HepG2 (cell line): Measurements from ENCODE around the gene PRUNE1. TPM values are rescaled to one million over a fixed set of nuclear protein-coding genes. Genes with fewer than 3 reads are reported as not detected.

ENCODE experiments used
- ARID5B ChIP-seq: IDR thresholded peaks from 2 replicates; pipeline ENCODE4 v1.4.0; 2020; ENCODE audit warnings: mild to moderate bottlenecking, missing genetic modification reagents
- NFYB ChIP-seq: sonication (generic); formaldehyde crosslinking; IDR thresholded peaks from 2 replicates; pipeline ENCODE4 v1.4.0; 2020; ENCODE audit warnings: missing genetic modification reagents
- RARA ChIP-seq: IDR thresholded peaks from 2 replicates; pipeline ENCODE4 v1.6.1; 2016; ENCODE audit warnings: missing genetic modification reagents, missing compliant biosample characterization
- SAFB2 ChIP-seq: sonication (generic); formaldehyde crosslinking; IDR thresholded peaks from 2 replicates; pipeline ENCODE4 v1.5.1; 2020; ENCODE audit warnings: missing genetic modification reagents, low read depth, mild to moderate bottlenecking, borderline replicate concordance
- SOX5 ChIP-seq: IDR thresholded peaks from 2 replicates; pipeline ENCODE4 v1.6.1; 2016; ENCODE audit warnings: borderline replicate concordance
- U2AF1 ChIP-seq: fragments of 200-400 bp; formaldehyde crosslinking; optimal IDR thresholded peaks from 2 replicates; pipeline ENCODE3; 2017; ENCODE audit warnings: mild to moderate bottlenecking, low read depth, low read length
- polyA plus RNA-seq, 8 experiments: library from polyadenylated mRNA; depleted of rRNA in 3 of 8; stranded (reverse) in 7 of 8; unstranded in 1 of 8; fragments of >200 nt; fragmentation: Illumina TruSeq in 4 of 8; extraction: Trizol in 4 of 8; gene quantifications; 2 replicates each; pipeline versions ENCODE4 v1.2.1 to v1.2.3, GENCODE V29; 2011 to 2016; ENCODE audit warnings: low read depth in 4 of 8, missing spikeins in 1 of 8, mixed read lengths in 1 of 8; ENCODE audit not compliant: insufficient read depth in 1 of 8
- total RNA-seq, 5 experiments: library from RNA; depleted of rRNA; stranded (reverse); fragments of >200 nt; fragmentation: Illumina TruSeq; extraction: Trizol; gene quantifications; 2 replicates each; pipeline ENCODE4 v1.2.3, GENCODE V29; 2016; ENCODE audit warnings: low read depth in 1 of 5
- TF ChIP-seq, protein P1 (sequence below): sonication (generic); formaldehyde crosslinking; IDR thresholded peaks from 2 replicates; pipeline ENCODE4 v1.4.0; 2020; ENCODE audit warnings: mild to moderate bottlenecking, missing genetic modification reagents, borderline replicate concordance
- TF ChIP-seq, protein P2 (sequence below): sonication (generic); formaldehyde crosslinking; IDR thresholded peaks from 2 replicates; pipeline ENCODE4 v1.4.0; 2020; ENCODE audit warnings: low read depth, missing genetic modification reagents

Gene PRUNE1
- total and polyA plus RNA-seq, 2 of the 13 experiments (the other 11 are each of a cell fraction or from before 2014, with no cell fraction given): 19.0 to 31.9 TPM

- TF ChIP-seq ARID5B (CRISPR knock-in tag): peak; percentile 91
- no peak for TF ChIP-seq SAFB2
- TF ChIP-seq, protein P1, sequence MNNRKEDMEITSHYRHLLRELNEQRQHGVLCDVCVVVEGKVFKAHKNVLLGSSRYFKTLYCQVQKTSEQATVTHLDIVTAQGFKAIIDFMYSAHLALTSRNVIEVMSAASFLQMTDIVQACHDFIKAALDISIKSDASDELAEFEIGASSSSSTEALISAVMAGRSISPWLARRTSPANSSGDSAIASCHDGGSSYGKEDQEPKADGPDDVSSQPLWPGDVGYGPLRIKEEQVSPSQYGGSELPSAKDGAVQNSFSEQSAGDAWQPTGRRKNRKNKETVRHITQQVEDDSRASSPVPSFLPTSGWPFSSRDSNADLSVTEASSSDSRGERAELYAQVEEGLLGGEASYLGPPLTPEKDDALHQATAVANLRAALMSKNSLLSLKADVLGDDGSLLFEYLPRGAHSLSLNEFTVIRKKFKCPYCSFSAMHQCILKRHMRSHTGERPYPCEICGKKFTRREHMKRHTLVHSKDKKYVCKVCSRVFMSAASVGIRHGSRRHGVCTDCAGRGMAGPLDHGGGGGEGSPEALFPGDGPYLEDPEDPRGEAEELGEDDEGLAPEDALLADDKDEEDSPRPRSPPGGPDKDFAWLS: peak; percentile 50; the same call in 1 of the 2 replicates
- TF ChIP-seq RARA (CRISPR knock-in tag): peak; percentile 80
- TF ChIP-seq U2AF1: no peak
- TF ChIP-seq, protein P2, sequence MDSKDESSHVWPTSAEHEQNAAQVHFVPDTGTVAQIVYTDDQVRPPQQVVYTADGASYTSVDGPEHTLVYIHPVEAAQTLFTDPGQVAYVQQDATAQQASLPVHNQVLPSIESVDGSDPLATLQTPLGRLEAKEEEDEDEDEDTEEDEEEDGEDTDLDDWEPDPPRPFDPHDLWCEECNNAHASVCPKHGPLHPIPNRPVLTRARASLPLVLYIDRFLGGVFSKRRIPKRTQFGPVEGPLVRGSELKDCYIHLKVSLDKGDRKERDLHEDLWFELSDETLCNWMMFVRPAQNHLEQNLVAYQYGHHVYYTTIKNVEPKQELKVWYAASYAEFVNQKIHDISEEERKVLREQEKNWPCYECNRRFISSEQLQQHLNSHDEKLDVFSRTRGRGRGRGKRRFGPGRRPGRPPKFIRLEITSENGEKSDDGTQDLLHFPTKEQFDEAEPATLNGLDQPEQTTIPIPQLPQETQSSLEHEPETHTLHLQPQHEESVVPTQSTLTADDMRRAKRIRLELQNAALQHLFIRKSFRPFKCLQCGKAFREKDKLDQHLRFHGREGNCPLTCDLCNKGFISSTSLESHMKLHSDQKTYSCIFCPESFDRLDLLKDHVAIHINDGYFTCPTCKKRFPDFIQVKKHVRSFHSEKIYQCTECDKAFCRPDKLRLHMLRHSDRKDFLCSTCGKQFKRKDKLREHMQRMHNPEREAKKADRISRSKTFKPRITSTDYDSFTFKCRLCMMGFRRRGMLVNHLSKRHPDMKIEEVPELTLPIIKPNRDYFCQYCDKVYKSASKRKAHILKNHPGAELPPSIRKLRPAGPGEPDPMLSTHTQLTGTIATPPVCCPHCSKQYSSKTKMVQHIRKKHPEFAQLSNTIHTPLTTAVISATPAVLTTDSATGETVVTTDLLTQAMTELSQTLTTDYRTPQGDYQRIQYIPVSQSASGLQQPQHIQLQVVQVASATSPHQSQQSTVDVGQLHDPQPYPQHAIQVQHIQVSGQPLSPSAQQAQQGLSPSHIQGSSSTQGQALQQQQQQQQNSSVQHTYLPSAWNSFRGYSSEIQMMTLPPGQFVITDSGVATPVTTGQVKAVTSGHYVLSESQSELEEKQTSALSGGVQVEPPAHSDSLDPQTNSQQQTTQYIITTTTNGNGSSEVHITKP (CRISPR knock-in tag): peak; percentile 92
- peak; percentile 87 for TF ChIP-seq SOX5 (CRISPR knock-in tag)
- no peak for TF ChIP-seq NFYB (CRISPR knock-in tag)
Measured at GRCh38 chr1:151012684-151013471, 4.6 kb downstream of the PRUNE1 start (continued).
